Heart left ventricle (tissue), 16 donors: ENCODE data around the gene RAB40C. TPM values are rescaled to one million over a fixed set of nuclear protein-coding genes. Genes with fewer than 3 reads are reported as not detected.

ENCODE experiments used
- ATAC-seq, 4 donors: fragments of 200-7000 bp; cut with Tn5 transposase; one replicate each; pipeline ENCODE4 v1.9.1; 2020 to 2022; ENCODE audit warnings: moderate library complexity in 4 of 4, mild to moderate bottlenecking in 3 of 4, moderate number of reproducible peaks in 1 of 4
- DNase-seq, 5 donors: peaks; one replicate each; pipeline ENCODE4 v3.0.0-alpha.2; 2020
- H3K27ac ChIP-seq, 12 donors: fragments of 200-600 bp; sonication (generic) in 4 of 12; one replicate each; pipeline versions ENCODE4 v1.5.0 to v1.8.0; 2016 to 2022; ENCODE audit warnings: mild to moderate bottlenecking in 2 of 12
- H3K27me3 ChIP-seq, 9 donors: fragments of 200-600 bp; sonication (generic) in 2 of 9; one replicate each; pipeline versions ENCODE4 v1.5.1 to v1.8.0; 2016 to 2022; ENCODE audit warnings: mild to moderate bottlenecking in 3 of 9
- H3K36me3 ChIP-seq, 9 donors: fragments of 200-600 bp; sonication (generic) in 2 of 9; one replicate each; pipeline versions ENCODE4 v1.5.0 to v1.8.0; 2018 to 2022; ENCODE audit warnings: mild to moderate bottlenecking in 2 of 9
- H3K4me1 ChIP-seq, 12 donors: fragments of 200-600 bp; sonication (generic) in 4 of 12; one replicate each; pipeline versions ENCODE4 v1.5.0 to v1.8.0; 2016 to 2022; ENCODE audit warnings: mild to moderate bottlenecking in 3 of 12
- H3K4me3 ChIP-seq, 12 donors: fragments of 200-600 bp; sonication (generic) in 4 of 12; one replicate each; pipeline versions ENCODE4 v1.5.0 to v1.8.0; 2017 to 2022; ENCODE audit warnings: mild to moderate bottlenecking in 9 of 12, moderate library complexity in 4 of 12
- H3K9me3 ChIP-seq, 12 donors: fragments of 200-600 bp; sonication (generic) in 4 of 12; one replicate each; pipeline versions ENCODE4 v1.5.0 to v1.8.0; 2016 to 2022; ENCODE audit warnings: mild to moderate bottlenecking in 1 of 12
- CTCF ChIP-seq, 12 donors: fragments of 200-600 bp; sonication (generic) in 4 of 12; IDR thresholded peaks; one replicate each; pipeline versions ENCODE4 v1.5.0 to v1.8.0; 2018 to 2022; ENCODE audit warnings: antibody characterized with exemption in 12 of 12, mild to moderate bottlenecking in 5 of 12
- POLR2A ChIP-seq, 2 donors: fragments of 450-650 bp; IDR thresholded peaks; one replicate each; pipeline ENCODE4 v1.6.1; 2017; ENCODE audit warnings: antibody characterized with exemption in 2 of 2, mild to moderate bottlenecking in 2 of 2, moderate library complexity in 2 of 2
- WGBS, 4 donors: extraction: QIAGEN DNeasy Blood & Tissue Kit in 2 of 4; methylation state at CpG; one replicate each; pipeline versions ENCODE4 v1.1.5 to v1.1.7; 2013 to 2018; 5-methylcytosine and 5-hydroxymethylcytosine counted together
- intact Hi-C, 10 donors: fragments of 100-400 bp; cut with DNase I; formaldehyde crosslinking; loops; one replicate each; pipeline versions ENCODE4 v1.11.1 to v1.14.2; 2022
- polyA plus RNA-seq, 2 donors: library from polyadenylated mRNA; stranded (reverse); fragments of 200-250 nt; gene quantifications; one replicate each; pipeline ENCODE4 v1.2.3, GENCODE V29; 2013
- total RNA-seq, 9 donors: library from RNA; depleted of rRNA in 2 of 9; stranded (reverse); fragments of >200 nt in 2 of 9; fragmentation: NEBNext Ultra II Directional in 3 of 9; extraction: Animal tissue kit (Norgen Biotek cat#: 25700) in 3 of 9; gene quantifications; one replicate each; pipeline versions ENCODE4 v1.1.0 to v1.2.4, GENCODE V29; 2016 to 2023
- donor health status: ischemic (EF 13 %, LVEDD 7.1; RV severe dilation, severe dysfunction).
- donor health status: healthy with polysubstance abuse.
- donor health status: DM: no; HTN: yes; CAD: no.
- donor health status: DM: no; HTN: no; CAD: no.
- donor health status: ischemic (EF 25% LVEDD 6.9; RV normal size, moderate dysfunction).
- donor health status: ischemic (EF 25% LVEDD 5.7; RV mildly dilated, moderate dysfunction).
- donor health status: healthy.
- donor health status: DM: yes; HTN: yes; CAD: no.
- donor health status: ischemic (EF 35%, LVEDD 5.7; RV mildly dilated, moderate dysfunction).
- donor health status: nonischemic (EF 11% LVEDD 7.7; RV severe dilation, severe dysfunction).
- donor health status: DM: yes; HTN: yes; CAD: no.
- donor health status: PGD.
- donor health status: ischemic (EF 29% LVEDD 5.4; RV normal size, mild dysfunction).
- donor health status: nonischemic (EF 23%, LVEDD 6.1; RV moderate dilation, normal function).

Gene RAB40C
- total and polyA plus RNA-seq, 11 donors = 10.2 to 22.0 (median 12.8) TPM

DNA sequence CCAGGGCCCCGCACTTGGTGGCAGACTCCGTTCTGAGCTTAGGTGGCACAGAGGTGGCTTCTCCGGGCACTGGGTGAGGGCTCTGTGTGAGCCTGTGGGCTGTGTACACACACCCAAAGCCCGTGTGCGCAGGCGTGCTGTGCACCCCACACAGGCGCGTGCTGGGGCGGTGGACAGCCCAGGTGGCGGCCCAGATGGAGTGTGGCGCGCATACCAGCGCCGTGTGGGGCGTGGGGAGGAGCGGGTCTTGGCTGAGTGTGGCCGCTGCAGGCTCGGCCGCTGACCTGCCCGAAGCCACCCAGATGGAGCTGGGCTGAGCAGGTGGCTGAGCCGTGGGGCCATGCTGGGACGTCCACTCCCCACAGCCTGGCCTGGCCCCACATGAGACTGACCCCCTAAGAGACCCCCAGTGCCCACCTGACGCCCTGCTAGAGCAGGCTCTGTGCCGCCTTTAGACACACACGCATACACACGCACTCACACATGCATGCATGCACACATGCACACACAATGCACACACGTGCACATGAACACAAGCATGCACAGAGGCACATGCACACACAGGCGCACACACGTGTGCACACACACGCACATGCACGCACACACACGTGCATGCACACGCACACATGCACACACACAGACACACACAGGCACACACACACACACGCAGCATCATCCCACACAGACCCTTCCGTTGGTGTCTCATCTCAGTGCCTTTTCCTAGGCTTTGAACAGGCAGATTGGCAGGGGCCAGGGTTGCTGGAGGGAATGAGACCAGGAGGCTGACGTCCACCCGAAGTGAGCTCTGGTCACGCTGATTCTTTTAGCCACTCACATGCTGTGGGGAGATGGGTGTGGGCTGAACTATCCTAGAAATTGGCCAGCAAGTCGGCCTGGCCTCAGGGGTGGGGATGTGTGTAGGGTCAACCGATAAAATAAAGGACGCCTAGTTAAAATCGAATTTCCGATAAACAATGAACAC lies 27.6 kb upstream of the RAB40C start:
- TF ChIP-seq POLR2A (IDR thresholded peaks at IDR 0.05) (no peak), CTCF (IDR thresholded peaks at IDR 0.05) (no peak)
- WGBS, 4 donors = 75 to 88% (median 85%) methylated on average over 40 to 43 of the region's 43 CpGs
- intact Hi-C loops = no loop called here
- Histone ChIP-seq H3K4me1 (peaks cover 0 to 40% (median 15%) of the 10 kb centered on the region in 12 donors), H3K4me3 (no peak overlapping the region), H3K36me3 (no peaks in the 10 kb centered on the region), H3K9me3 (no peaks in the 10 kb centered on the region), H3K27me3 (peaks cover 21 to 61% (median 27%) of the 10 kb centered on the region in 9 donors), H3K27ac (no peak overlapping the region)
- ATAC-seq = no peak
- DNase-seq = no peak

GRCh38 chr16:563072-563644 lies 26.7 kb upstream of the RAB40C start:
- no peak overlapping the region for H3K27ac ChIP-seq
- ATAC-seq (no peak), DNase-seq (no peak)
- H3K27me3 ChIP-seq = peaks cover 21 to 61% (median 27%) of the 10 kb centered on the region in 9 donors
- intact Hi-C loops = no loop called here
- H3K9me3 ChIP-seq = no peaks in the 10 kb centered on the region
- 85 to 91% (median 88%) methylated on average over 15 to 30 of the region's 30 CpGs for WGBS, 4 donors
- H3K36me3 ChIP-seq = no peaks in the 10 kb centered on the region
- H3K4me1 ChIP-seq = peaks cover 0 to 49% (median 23%) of the 10 kb centered on the region in 12 donors
- TF ChIP-seq POLR2A (IDR thresholded peaks at IDR 0.05) = no peak
- no peak for TF ChIP-seq CTCF (IDR thresholded peaks at IDR 0.05)
- H3K4me3 ChIP-seq = no peak overlapping the region

- Histone ChIP-seq H3K36me3 (no peaks in the 10 kb centered on the region), H3K27me3 (peaks cover 15 to 44% (median 18%) of the 10 kb centered on the region in 9 donors), H3K4me3 (no peak overlapping the region), H3K27ac (no peak overlapping the region), H3K9me3 (no peaks in the 10 kb centered on the region), H3K4me1 (peaks cover 0 to 50% (median 34%) of the 10 kb centered on the region in 12 donors)
- ATAC-seq = no peak
- WGBS, 4 donors = 84 to 91% (median 88%) methylated on average over 14 to 42 of the region's 42 CpGs
- intact Hi-C loops = no loop called here
- TF ChIP-seq POLR2A (IDR thresholded peaks at IDR 0.05) (no peak), CTCF (IDR thresholded peaks at IDR 0.05) (no peak)
- no peak for DNase-seq
Measured at GRCh38 chr16:564690-565418, 25.0 kb upstream of the RAB40C start.
